Activated CD4-positive, alpha-beta memory T cell treated with anti-CD3 and anti-CD28 coated beads, Interleukin-2, amount 10 ng/mL, durations not matched to agents 7 days and 5 days (primary cell): ENCODE data around the gene PCDH10. TPM values are rescaled to one million over a fixed set of nuclear protein-coding genes. Genes with fewer than 3 reads are reported as not detected.
A peak's percentile ranks its signal among the peaks of the same experiment; 100 is the strongest.

Source experiments
- CTCF ChIA-PET: fragments of 350-600 bp; sonication (Branson Sonifier 250); formaldehyde crosslinking; loops from one replicate; lab custom pipeline; 2021; ENCODE audit warnings: antibody characterized with exemption, inconsistent platforms; lab: Charles Lee
- POLR2A ChIA-PET: fragments of 350-600 bp; sonication (Branson Sonifier 250); formaldehyde crosslinking; loops from one replicate; lab custom pipeline; 2021; ENCODE audit warnings: antibody characterized with exemption; lab: Charles Lee
- DNase-seq: peaks from one replicate; pipeline ENCODE4 v3.0.0-alpha.2; 2020
- H3K27ac Mint-ChIP-seq: one replicate; pipeline ENCODE4 v1.8.0; 2021; ENCODE audit warnings: mild to moderate bottlenecking, mixed read lengths
- H3K27me3 Mint-ChIP-seq: one replicate; pipeline ENCODE4 v1.8.0; 2021; ENCODE audit warnings: mixed read lengths
- H3K36me3 Mint-ChIP-seq: one replicate; pipeline ENCODE4 v1.8.0; 2021; ENCODE audit warnings: low read depth, mixed read lengths
- H3K4me1 Mint-ChIP-seq: one replicate; pipeline ENCODE4 v1.8.0; 2021; ENCODE audit warnings: mixed read lengths
- H3K4me3 Mint-ChIP-seq: one replicate; pipeline ENCODE4 v1.8.0; 2021; ENCODE audit warnings: mild to moderate bottlenecking, mixed read lengths
- H3K9me3 Mint-ChIP-seq: one replicate; pipeline ENCODE4 v1.8.0; 2021; ENCODE audit warnings: mixed read lengths
- total RNA-seq, 2 experiments: library from RNA; stranded (reverse); gene quantifications; one replicate each; pipeline ENCODE4 v1.2.3, GENCODE V29; 2021

The PCDH10 gene
- not detected for total RNA-seq

GRCh38 chr4:133148690-133149363 is at the start of gene PCDH10:
PCDH10 (plus strand) TSS chr4:133149294; CDS start chr4:133150141, 847 bp downstream.
- no peak for DNase-seq
- POLR2A ChIA-PET: no interaction called here
- H3K4me1 Mint-ChIP-seq: peaks cover 20% of the 10 kb centered on the region
- H3K4me3 Mint-ChIP-seq: peak within 1 kb of the TSS; percentile 32
- CTCF ChIA-PET: no interaction called here
- H3K27ac Mint-ChIP-seq: peak within 1 kb of the TSS; percentile 40
- H3K9me3 Mint-ChIP-seq: no peaks in the 10 kb centered on the region
- peaks cover 16% of the 10 kb centered on the region for H3K36me3 Mint-ChIP-seq
- peaks cover 70% of the 10 kb centered on the region for H3K27me3 Mint-ChIP-seq

GRCh38 chr4:133102043-133102442 is 47.1 kb upstream of the PCDH10 start:
- Mint-ChIP-seq H3K27me3 (no peaks in the 10 kb centered on the region), H3K9me3 (no peaks in the 10 kb centered on the region), H3K4me1 (no peaks in the 10 kb centered on the region), H3K36me3 (no peaks in the 10 kb centered on the region), H3K27ac (no peak overlapping the region), H3K4me3 (no peak overlapping the region)
- POLR2A ChIA-PET: no interaction called here
- CTCF ChIA-PET: no interaction called here
- DNase-seq: no peak

GRCh38 chr4:133102612-133103409 is 46.3 kb upstream of the PCDH10 start:
- no peak for DNase-seq
- no peaks in the 10 kb centered on the region for H3K27me3 Mint-ChIP-seq
- no peaks in the 10 kb centered on the region for H3K4me1 Mint-ChIP-seq
- no peak overlapping the region for H3K27ac Mint-ChIP-seq
- CTCF ChIA-PET: interaction anchor here (1.1 kb wide), 1 partner anchor 12 kb away, joined by 3 read pairs; no protein-coding TSS in a partner anchor
- no peak overlapping the region for H3K4me3 Mint-ChIP-seq
- no peaks in the 10 kb centered on the region for H3K36me3 Mint-ChIP-seq
- no peaks in the 10 kb centered on the region for H3K9me3 Mint-ChIP-seq
- POLR2A ChIA-PET: no interaction called here

GRCh38 chr4:133112641-133113040 is 36.5 kb upstream of the PCDH10 start:
- Mint-ChIP-seq H3K27me3 (no peaks in the 10 kb centered on the region), H3K4me1 (no peaks in the 10 kb centered on the region), H3K36me3 (no peaks in the 10 kb centered on the region), H3K4me3 (no peak overlapping the region), H3K9me3 (no peaks in the 10 kb centered on the region), H3K27ac (no peak overlapping the region)
- no peak for DNase-seq
- POLR2A ChIA-PET: no interaction called here
- CTCF ChIA-PET: no interaction called here

- H3K9me3 Mint-ChIP-seq: peaks cover 7% of the 10 kb centered on the region
- H3K27me3 Mint-ChIP-seq: no peaks in the 10 kb centered on the region
- no peaks in the 10 kb centered on the region for H3K36me3 Mint-ChIP-seq
- no peak overlapping the region for H3K4me3 Mint-ChIP-seq
- no peaks in the 10 kb centered on the region for H3K4me1 Mint-ChIP-seq
- CTCF ChIA-PET: no interaction called here
- POLR2A ChIA-PET: no interaction called here
- no peak overlapping the region for H3K27ac Mint-ChIP-seq
- no peak for DNase-seq
Measured at GRCh38 chr4:133124746-133125145, 24.3 kb upstream of the PCDH10 start.

GRCh38 chr4:133127500-133127899 is 21.6 kb upstream of the PCDH10 start:
- Mint-ChIP-seq H3K9me3 (peaks cover 7% of the 10 kb centered on the region), H3K4me1 (no peaks in the 10 kb centered on the region), H3K36me3 (no peaks in the 10 kb centered on the region), H3K4me3 (no peak overlapping the region), H3K27ac (no peak overlapping the region), H3K27me3 (no peaks in the 10 kb centered on the region)
- ChIA-PET POLR2A (no interaction called here), CTCF (no interaction called here)
- no peak for DNase-seq

GRCh38 chr4:133129237-133129636 is 19.9 kb upstream of the PCDH10 start:
- Mint-ChIP-seq H3K4me1 (no peaks in the 10 kb centered on the region), H3K27me3 (no peaks in the 10 kb centered on the region), H3K9me3 (peaks cover 4% of the 10 kb centered on the region), H3K4me3 (no peak overlapping the region), H3K27ac (no peak overlapping the region), H3K36me3 (no peaks in the 10 kb centered on the region)
- ChIA-PET POLR2A (no interaction called here), CTCF (no interaction called here)
- DNase-seq: no peak

GRCh38 chr4:133130171-133130570 is 18.9 kb upstream of the PCDH10 start:
- Mint-ChIP-seq H3K4me1 (no peaks in the 10 kb centered on the region), H3K4me3 (no peak overlapping the region), H3K27me3 (no peaks in the 10 kb centered on the region), H3K9me3 (peaks cover 3% of the 10 kb centered on the region), H3K36me3 (no peaks in the 10 kb centered on the region), H3K27ac (no peak overlapping the region)
- POLR2A ChIA-PET: no interaction called here
- CTCF ChIA-PET: no interaction called here
- no peak for DNase-seq

- Mint-ChIP-seq H3K27ac (no peak overlapping the region), H3K36me3 (no peaks in the 10 kb centered on the region), H3K4me3 (no peak overlapping the region), H3K27me3 (no peaks in the 10 kb centered on the region), H3K9me3 (no peaks in the 10 kb centered on the region), H3K4me1 (no peaks in the 10 kb centered on the region)
- no peak for DNase-seq
- ChIA-PET CTCF (no interaction called here), POLR2A (no interaction called here)
Measured at GRCh38 chr4:133131829-133132460, 17.1 kb upstream of the PCDH10 start.

GRCh38 chr4:133136833-133137232 is 12.3 kb upstream of the PCDH10 start:
- ChIA-PET CTCF (interaction anchor here (1.0 kb wide), 1 partner anchor 17 kb away, joined by 4 read pairs; no protein-coding TSS in a partner anchor), POLR2A (no interaction called here)
- Mint-ChIP-seq H3K27ac (no peak overlapping the region), H3K36me3 (no peaks in the 10 kb centered on the region), H3K4me1 (no peaks in the 10 kb centered on the region), H3K27me3 (no peaks in the 10 kb centered on the region), H3K4me3 (no peak overlapping the region), H3K9me3 (no peaks in the 10 kb centered on the region)
- DNase-seq: no peak

GRCh38 chr4:133137571-133137970 is 11.5 kb upstream of the PCDH10 start:
- no peak overlapping the region for H3K4me3 Mint-ChIP-seq
- CTCF ChIA-PET: interaction anchor here (1.0 kb wide), 1 partner anchor 17 kb away, joined by 4 read pairs; no protein-coding TSS in a partner anchor
- no peaks in the 10 kb centered on the region for H3K4me1 Mint-ChIP-seq
- no peaks in the 10 kb centered on the region for H3K36me3 Mint-ChIP-seq
- POLR2A ChIA-PET: no interaction called here
- no peak overlapping the region for H3K27ac Mint-ChIP-seq
- no peak for DNase-seq
- no peaks in the 10 kb centered on the region for H3K9me3 Mint-ChIP-seq
- H3K27me3 Mint-ChIP-seq: no peaks in the 10 kb centered on the region

GRCh38 chr4:133143775-133144430 is 5.2 kb upstream of the PCDH10 start:
- DNase-seq: no peak
- Mint-ChIP-seq H3K9me3 (no peaks in the 10 kb centered on the region), H3K36me3 (peaks cover 3% of the 10 kb centered on the region), H3K4me3 (no peak overlapping the region), H3K27ac (no peak overlapping the region), H3K4me1 (peaks cover 8% of the 10 kb centered on the region), H3K27me3 (peaks cover 32% of the 10 kb centered on the region)
- CTCF ChIA-PET: no interaction called here
- POLR2A ChIA-PET: no interaction called here

GRCh38 chr4:133145241-133145640 is 3.9 kb upstream of the PCDH10 start:
- Mint-ChIP-seq H3K36me3 (peaks cover 14% of the 10 kb centered on the region), H3K27ac (no peak overlapping the region), H3K27me3 (peaks cover 45% of the 10 kb centered on the region), H3K4me1 (peaks cover 17% of the 10 kb centered on the region), H3K4me3 (no peak overlapping the region), H3K9me3 (no peaks in the 10 kb centered on the region)
- DNase-seq: no peak
- ChIA-PET POLR2A (no interaction called here), CTCF (no interaction called here)
